ENCODE measurements around the gene RABGAP1.

The RABGAP1 gene

GRCh38 chr9:123046406-123047195, 105.8 kb downstream of the RABGAP1 start:
- no peak for DNase-seq

- DNase-seq: no peak
Observed at GRCh38 chr9:123048748-123049147, 107.9 kb downstream of the RABGAP1 start.

- DNase-seq: no peak
Observed at GRCh38 chr9:123049589-123050222, 108.9 kb downstream of the RABGAP1 start.

GRCh38 chr9:123053046-123053445, 112.2 kb downstream of the RABGAP1 start:
- no peak for DNase-seq

GRCh38 chr9:123053711-123054110, 112.9 kb downstream of the RABGAP1 start:
- DNase-seq: no peak

- peak in 2 of 56 donors; percentile 9 to 16 for DNase-seq
Observed at GRCh38 chr9:123058834-123059233, 118.0 kb downstream of the RABGAP1 start.

- DNase-seq: no peak
Observed at GRCh38 chr9:123059472-123060220, 118.8 kb downstream of the RABGAP1 start.

GRCh38 chr9:123061216-123061615, 120.4 kb downstream of the RABGAP1 start:
- no peak for DNase-seq

GRCh38 chr9:123062351-123063176, 121.7 kb downstream of the RABGAP1 start:
- DNase-seq: no peak

GRCh38 chr9:123063177-123063598, 122.4 kb downstream of the RABGAP1 start:
- DNase-seq: no peak

GRCh38 chr9:123063896-123064295, 123.1 kb downstream of the RABGAP1 start:
- DNase-seq: peak in 3 of 56 donors; percentile 14 to 23 (median 20)

GRCh38 chr9:123064716-123065115, 123.9 kb downstream of the RABGAP1 start:
- DNase-seq: no peak

GRCh38 chr9:123065196-123065595, 124.4 kb downstream of the RABGAP1 start:
- no peak for DNase-seq

GRCh38 chr9:123067136-123067535, 126.3 kb downstream of the RABGAP1 start:
- DNase-seq: no peak

- DNase-seq: no peak
Observed at GRCh38 chr9:123069010-123069481, 128.2 kb downstream of the RABGAP1 start.

- no peak for DNase-seq
Observed at GRCh38 chr9:123070198-123070597, 129.4 kb downstream of the RABGAP1 start.

GRCh38 chr9:123072407-123072995, 131.7 kb downstream of the RABGAP1 start:
- DNase-seq: peak in 1 of 56 donors; percentile 5

GRCh38 chr9:123073441-123073840, 132.6 kb downstream of the RABGAP1 start:
- DNase-seq: no peak

- no peak for DNase-seq
Observed at GRCh38 chr9:123073991-123074422, 133.2 kb downstream of the RABGAP1 start.

- no peak for DNase-seq
Observed at GRCh38 chr9:123074628-123075027, 133.8 kb downstream of the RABGAP1 start.

GRCh38 chr9:123080444-123080843, 139.6 kb downstream of the RABGAP1 start:
- no peak for DNase-seq
